Panc1 (cell line): ENCODE results near the gene USP14. TPM values are rescaled to one million over a fixed set of nuclear protein-coding genes. Genes with fewer than 3 reads are reported as not detected.

Experiments used
- ATAC-seq: fragments of 200-7000 bp; cut with Tn5 transposase; 2 replicates; pipeline ENCODE4 v1.9.1; 2020; ENCODE audit warnings: mild to moderate bottlenecking, moderate library complexity
- BruUV-seq: library from RNA; stranded (reverse); fragments of 400-500 nt; replicated peaks from 2 replicates; lab custom pipeline; 2021; lab: Mats Ljungman, UMichigan
- CTCF ChIA-PET: fragments of 300-600 bp; sonication (Branson Sonifier 250); formaldehyde crosslinking; loops from one replicate; lab custom pipeline; 2022; ENCODE audit warnings: antibody characterized with exemption; lab: Charles Lee
- POLR2A ChIA-PET: fragments of 300-600 bp; sonication (Branson Sonifier 250); formaldehyde crosslinking; loops from one replicate; lab custom pipeline; 2022; ENCODE audit warnings: antibody characterized with exemption; lab: Charles Lee
- DNase-seq: peaks from one replicate; pipeline ENCODE4 v3.0.0-alpha.2; 2010; ENCODE audit warnings: low read depth, low spot score
- H3K27ac ChIP-seq: 2 replicates; pipeline ENCODE4 v1.5.1; 2011; ENCODE audit warnings: mild to moderate bottlenecking, low read length, inconsistent platforms
- H3K27me3 ChIP-seq: fragments of 200-500 bp; sonication (Bioruptor generic); 2 replicates; pipeline ENCODE4 v1.6.0; 2014; ENCODE audit warnings: low read length, inconsistent platforms; ENCODE audit not compliant: control insufficient read depth, insufficient read depth
- H3K36me3 ChIP-seq: fragments of 200-500 bp; sonication (Bioruptor generic); 2 replicates; pipeline ENCODE4 v1.5.1; 2014; ENCODE audit warnings: inconsistent platforms, mild to moderate bottlenecking, low read length, moderate library complexity; ENCODE audit not compliant: control insufficient read depth, insufficient read depth
- H3K4me1 ChIP-seq: 2 replicates; pipeline ENCODE4 v1.5.1; 2011; ENCODE audit warnings: inconsistent platforms, mild to moderate bottlenecking, low read length, moderate library complexity; ENCODE audit not compliant: control insufficient read depth, insufficient read depth
- H3K4me3 ChIP-seq, 2 experiments: 2 replicates each; pipeline ENCODE4 v1.5.1; 2011 to 2012; ENCODE audit warnings: low read depth in 2 of 2, low read length in 2 of 2, mild to moderate bottlenecking in 2 of 2, inconsistent platforms in 1 of 2, moderate library complexity in 1 of 2
- H3K9me3 ChIP-seq: fragments of 200-500 bp; sonication (Bioruptor generic); 2 replicates; pipeline ENCODE4 v1.5.1; 2014; ENCODE audit warnings: low read depth, mild to moderate bottlenecking, inconsistent platforms, low read length, moderate library complexity; ENCODE audit not compliant: control insufficient read depth, insufficient read depth
- POLR2AphosphoS5 ChIP-seq: IDR thresholded peaks from 2 replicates; pipeline ENCODE4 v1.6.1; 2012; ENCODE audit warnings: mild to moderate bottlenecking, low read depth, low read length, moderate library complexity
- REST ChIP-seq, 2 experiments: IDR thresholded peaks; 2 replicates each; pipeline ENCODE4 v1.6.1; 2011 to 2012; ENCODE audit warnings: low read depth in 2 of 2, control low read depth in 1 of 2, low read length in 1 of 2, mild to moderate bottlenecking in 1 of 2, moderate library complexity in 1 of 2; ENCODE audit not compliant: insufficient read depth in 1 of 2
- SIN3A ChIP-seq: IDR thresholded peaks from 2 replicates; pipeline ENCODE4 v1.6.1; 2012; ENCODE audit warnings: low read depth, mild to moderate bottlenecking, low read length, moderate library complexity, borderline replicate concordance; ENCODE audit not compliant: insufficient read depth
- TCF7L2 ChIP-seq: IDR thresholded peaks from 2 replicates; pipeline ENCODE4 v1.6.1; 2011; ENCODE audit warnings: mild to moderate bottlenecking, low read depth, low read length, inconsistent platforms
- in situ Hi-C: cut with HindIII; loops from 2 replicates; pipeline ENCODE4 v1.10.0; 2016; ENCODE audit warnings: low sequenced_read_pairs, low pct_unique_long_range_greater_than_20kb
- intact Hi-C: fragments of 100-400 bp; cut with micrococcal nuclease; formaldehyde crosslinking; loops from one replicate; pipeline ENCODE4 v1.10.0; 2022; ENCODE audit not compliant: unreplicated experiment
- total RNA-seq: library from RNA; stranded (reverse); gene quantifications from one replicate; pipeline ENCODE4 v1.2.1, GENCODE V29; 2021; ENCODE audit not compliant: unreplicated experiment
- TF ChIP-seq, protein P1 (sequence below): fragments of 450-650 bp; IDR thresholded peaks from 2 replicates; pipeline ENCODE4 v1.5.1; 2017; ENCODE audit warnings: mild to moderate bottlenecking

USP14 gene
- total RNA-seq, 1 experiment from 2014 or later: 75.0 TPM

- no peaks in the 10 kb centered on the region for H3K36me3 ChIP-seq
- BruUV-seq: no TSS peak
- POLR2A ChIA-PET: no interaction called here
These were observed 21.0 kb upstream of the USP14 start for GRCh38 chr18:137327-137726.

GRCh38 chr18:140670-141266 lies 17.6 kb upstream of the USP14 start:
- no peaks in the 10 kb centered on the region for H3K9me3 ChIP-seq
- in situ Hi-C loops: no loop called here
- CTCF ChIA-PET: no interaction called here

More at GRCh38 chr18:137327-137726, 21.0 kb upstream of the USP14 start:
- DNase-seq (no peak), ATAC-seq (no peak)
- H3K27ac ChIP-seq: no peak overlapping the region
- H3K4me3 ChIP-seq: no peak overlapping the region
- in situ Hi-C loops: no loop called here
- intact Hi-C loops: no loop called here
- CTCF ChIA-PET: no interaction called here
- no peaks in the 10 kb centered on the region for H3K9me3 ChIP-seq
- no peak for TF ChIP-seq REST (IDR thresholded peaks at IDR 0.05; ENCODE audit: insufficient read depth in 1 of 2, low read depth in 2 of 2, low read length in 1 of 2)
- TF ChIP-seq, protein P1, sequence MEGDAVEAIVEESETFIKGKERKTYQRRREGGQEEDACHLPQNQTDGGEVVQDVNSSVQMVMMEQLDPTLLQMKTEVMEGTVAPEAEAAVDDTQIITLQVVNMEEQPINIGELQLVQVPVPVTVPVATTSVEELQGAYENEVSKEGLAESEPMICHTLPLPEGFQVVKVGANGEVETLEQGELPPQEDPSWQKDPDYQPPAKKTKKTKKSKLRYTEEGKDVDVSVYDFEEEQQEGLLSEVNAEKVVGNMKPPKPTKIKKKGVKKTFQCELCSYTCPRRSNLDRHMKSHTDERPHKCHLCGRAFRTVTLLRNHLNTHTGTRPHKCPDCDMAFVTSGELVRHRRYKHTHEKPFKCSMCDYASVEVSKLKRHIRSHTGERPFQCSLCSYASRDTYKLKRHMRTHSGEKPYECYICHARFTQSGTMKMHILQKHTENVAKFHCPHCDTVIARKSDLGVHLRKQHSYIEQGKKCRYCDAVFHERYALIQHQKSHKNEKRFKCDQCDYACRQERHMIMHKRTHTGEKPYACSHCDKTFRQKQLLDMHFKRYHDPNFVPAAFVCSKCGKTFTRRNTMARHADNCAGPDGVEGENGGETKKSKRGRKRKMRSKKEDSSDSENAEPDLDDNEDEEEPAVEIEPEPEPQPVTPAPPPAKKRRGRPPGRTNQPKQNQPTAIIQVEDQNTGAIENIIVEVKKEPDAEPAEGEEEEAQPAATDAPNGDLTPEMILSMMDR: no peak
- TF ChIP-seq TCF7L2: no peak
- TF ChIP-seq POLR2AphosphoS5: no peak
- no peak for TF ChIP-seq SIN3A
- no peaks in the 10 kb centered on the region for H3K4me1 ChIP-seq
- H3K27me3 ChIP-seq: no peaks in the 10 kb centered on the region

More at GRCh38 chr18:140670-141266, 17.6 kb upstream of the USP14 start:
- BruUV-seq: no TSS peak
- ATAC-seq (no peak), DNase-seq (no peak)
- Histone ChIP-seq H3K4me3 (no peak overlapping the region), H3K27me3 (no peaks in the 10 kb centered on the region), H3K4me1 (no peaks in the 10 kb centered on the region), H3K36me3 (no peaks in the 10 kb centered on the region), H3K27ac (no peak overlapping the region)
- POLR2A ChIA-PET: no interaction called here
- TF ChIP-seq, protein P1: no peak
- TF ChIP-seq REST (IDR thresholded peaks at IDR 0.05; ENCODE audit: insufficient read depth in 1 of 2, low read depth in 2 of 2, low read length in 1 of 2) (no peak), TCF7L2 (no peak), SIN3A (no peak), POLR2AphosphoS5 (no peak)
- intact Hi-C loops: no loop called here
